GM19193 (cell line): Measurements from ENCODE around the gene ENG.

Experiments
- POLR2A ChIP-seq: IDR thresholded peaks from 4 replicates; pipeline ENCODE4 v1.6.1; 2011; ENCODE audit not compliant: insufficient read depth, insufficient read length; ENCODE audit errors: extremely low read depth

The ENG gene

GRCh38 chr9:127802576-127803443 is 51.6 kb downstream of the ENG start, which contains the start of gene FPGS:
TSS of gene FPGS (plus strand) at chr9:127802882. CDS start at chr9:127802925, 43 bp downstream.
- TF ChIP-seq POLR2A = peak; percentile 92

GRCh38 chr9:127801955-127802575 is 52.4 kb downstream of the ENG start:
- no peak for TF ChIP-seq POLR2A

- no peak for TF ChIP-seq POLR2A
Measured at GRCh38 chr9:127796852-127797370, 57.5 kb downstream of the ENG start.

- no peak for TF ChIP-seq POLR2A
Measured at GRCh38 chr9:127796225-127796813, 58.1 kb downstream of the ENG start.

- TF ChIP-seq POLR2A = peak; percentile 33
Measured at GRCh38 chr9:127794001-127794791, 60.3 kb downstream of the ENG start.

- TF ChIP-seq POLR2A = peak; percentile 37
Measured at GRCh38 chr9:127793093-127793708, 61.3 kb downstream of the ENG start.

- no peak for TF ChIP-seq POLR2A
Measured at GRCh38 chr9:127792417-127793031, 61.9 kb downstream of the ENG start.

- TF ChIP-seq POLR2A = no peak
Measured at GRCh38 chr9:127791085-127791484, 63.4 kb downstream of the ENG start.

GRCh38 chr9:127790094-127790855 is 64.2 kb downstream of the ENG start:
- no peak for TF ChIP-seq POLR2A

- no peak for TF ChIP-seq POLR2A
Measured at GRCh38 chr9:127789179-127789578, 65.3 kb downstream of the ENG start.

- no peak for TF ChIP-seq POLR2A
Measured at GRCh38 chr9:127788337-127789011, 66.0 kb downstream of the ENG start.

GRCh38 chr9:127786773-127787104 is 67.7 kb downstream of the ENG start:
- no peak for TF ChIP-seq POLR2A
